Activated naive CD4-positive, alpha-beta T cell treated with anti-CD3 and anti-CD28 coated beads, Interleukin-2, amount 10 ng/mL, durations not matched to agents 5 hours and 36 hours (primary cell): Measurements from ENCODE around the gene TLCD5. TPM values are rescaled to one million over a fixed set of nuclear protein-coding genes. Genes with fewer than 3 reads are reported as not detected.

Experiments
- total RNA-seq, 2 experiments: library from RNA; stranded (reverse); gene quantifications; one replicate each; pipeline ENCODE4 v1.2.3, GENCODE V29; 2021

The TLCD5 gene
- under 1 TPM in 1 of 2 experiments, not detected in 1; 0.08 TPM for total RNA-seq

DNA sequence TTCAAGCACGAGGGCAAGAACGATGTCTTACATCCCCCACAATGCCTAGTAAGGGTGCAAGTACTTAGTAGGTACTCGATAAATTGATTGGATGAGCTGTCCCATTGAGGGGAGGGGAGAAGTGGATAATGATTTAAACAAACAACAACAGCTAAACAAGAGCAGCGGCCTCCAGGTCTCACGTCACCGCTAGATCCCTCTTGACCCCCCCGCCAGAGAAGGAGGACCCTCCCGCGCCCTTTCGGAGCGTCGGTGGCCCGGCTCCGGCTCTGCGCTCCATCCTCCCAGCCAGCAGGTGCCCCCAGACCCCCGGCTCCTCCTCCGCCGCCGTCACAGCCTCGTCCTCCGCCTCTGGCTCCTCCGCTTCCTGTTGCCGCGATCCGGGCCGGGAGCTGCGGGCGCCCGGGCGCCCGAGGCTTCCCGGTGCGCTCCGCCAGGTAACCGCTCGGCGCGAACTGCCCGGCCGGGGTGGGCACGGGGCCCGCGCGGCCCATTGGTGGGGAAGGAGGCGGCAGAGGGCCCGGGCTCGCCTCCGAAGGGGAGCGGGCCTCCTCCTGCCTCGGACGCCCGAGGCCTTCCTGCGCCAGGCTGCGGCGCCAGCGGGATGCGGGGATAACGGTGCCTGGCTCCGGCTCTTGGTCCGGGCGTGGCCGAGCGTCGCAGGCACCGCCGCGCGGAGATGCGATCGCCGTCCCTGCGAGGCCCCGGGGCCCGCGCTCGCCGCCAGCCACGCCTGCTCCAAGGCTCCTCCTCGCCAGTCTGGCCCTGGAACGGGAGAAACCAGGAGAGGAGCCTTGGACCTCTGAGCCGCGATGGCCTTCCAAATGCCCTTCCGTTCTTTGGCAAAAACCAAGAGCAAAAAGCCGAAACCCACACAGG is at the start of gene TLCD5:
Gene TLCD5 (plus strand): TSS at position 368 of the 879 bp plus-strand sequence. CDS start 2,143 bp downstream, outside the sequence.

GRCh38 chr11:120335908-120336640 is 11.0 kb downstream of the TLCD5 start, which contains the start of gene ARHGEF12:
TSS of gene ARHGEF12 (plus strand) at chr11:120336413. CDS start at chr11:120337244, 831 bp downstream.

Other genes starting within 250 kb of the TLCD5 start
- not detected for gene TRIM29, start 187.2 kb upstream of the TLCD5 start, total RNA-seq
- gene OAF, start 114.3 kb upstream of the TLCD5 start, total RNA-seq = 1 to 10 TPM; 2.8 TPM
- gene POU2F3, start 85.2 kb upstream of the TLCD5 start, total RNA-seq = not detected
- gene ARHGEF12, start 11.1 kb downstream of the TLCD5 start, total RNA-seq = 1 to 10 TPM; 2.5 TPM
- gene GRIK4, start 186.4 kb downstream of the TLCD5 start, total RNA-seq = not detected